HG03469 (cell line): ENCODE data around the gene MTA2.
"Not testable (repeated sequence)": the region's sequence is repeated elsewhere in the genome, so short reads cannot be mapped to it uniquely, and the experiment has no call there.

Experiments
- ATAC-seq: cut with Tn5 transposase; IDR thresholded peaks from one replicate; pipeline ENCODE4 v1.9.1; 2021; ENCODE audit warnings: mild to moderate bottlenecking, moderate library complexity, moderate number of reproducible peaks; ENCODE audit not compliant: unreplicated experiment

The MTA2 gene

GRCh38 chr11:62601372-62602140 is at the start of gene MTA2:
MTA2 (minus strand) TSS chr11:62601865; CDS start chr11:62601450, 415 bp downstream.
- peak; percentile 50 for ATAC-seq

GRCh38 chr11:62650283-62650682 is 48.6 kb upstream of the MTA2 start:
- not testable (repeated sequence) for ATAC-seq

DNA sequence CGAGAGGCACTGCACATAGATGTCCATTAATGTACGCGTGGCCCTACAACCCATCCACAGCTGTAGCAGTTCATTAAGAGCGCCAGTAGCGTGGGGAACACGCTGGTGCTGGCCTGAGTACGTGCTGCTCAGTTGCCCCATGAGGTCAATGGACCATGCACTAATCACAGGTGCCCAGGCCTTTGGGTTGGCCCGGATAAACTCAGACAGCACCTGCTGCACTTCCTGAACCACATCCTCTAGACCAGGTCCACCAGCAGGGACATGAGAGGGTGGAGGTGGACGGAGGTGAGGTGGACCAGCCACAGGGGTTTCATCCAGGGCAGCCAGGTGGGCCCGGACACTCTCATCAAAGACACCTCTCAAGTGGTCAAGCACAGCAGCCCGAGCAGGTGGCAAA is 47.8 kb upstream of the MTA2 start:
- ATAC-seq: no peak

GRCh38 chr11:62648967-62649364 is 47.3 kb upstream of the MTA2 start:
- ATAC-seq: no peak

- ATAC-seq: no peak
Observed at GRCh38 chr11:62648185-62648966, 46.7 kb upstream of the MTA2 start.

DNA sequence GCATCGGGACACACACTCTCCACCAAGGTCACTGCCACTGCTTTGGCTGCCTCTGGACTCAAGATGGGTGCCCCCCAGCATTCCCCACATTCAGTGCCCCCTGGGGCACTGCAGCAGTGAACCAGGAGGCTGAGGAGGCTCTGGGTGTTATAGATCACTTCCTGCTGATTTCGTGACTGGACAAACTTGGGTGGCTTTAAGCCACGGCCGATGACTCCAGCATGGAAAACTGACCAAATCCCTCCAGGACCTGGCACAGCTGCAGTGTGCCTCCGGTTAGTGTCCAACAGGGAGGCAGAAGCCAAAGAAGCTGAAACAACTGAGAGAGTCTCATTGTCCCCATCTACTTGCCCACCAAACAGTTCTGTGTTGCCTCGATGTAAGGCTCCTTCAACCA is 45.9 kb upstream of the MTA2 start:
- ATAC-seq: no peak

- ATAC-seq: no peak
Observed at GRCh38 chr11:62646825-62647608, 45.4 kb upstream of the MTA2 start.

- ATAC-seq: peak; percentile 68
Observed at GRCh38 chr11:62645946-62646824, 44.5 kb upstream of the MTA2 start, which contains the start of gene GANAB. GANAB (minus strand) TSS chr11:62646613; CDS start chr11:62646599, 14 bp downstream.

DNA sequence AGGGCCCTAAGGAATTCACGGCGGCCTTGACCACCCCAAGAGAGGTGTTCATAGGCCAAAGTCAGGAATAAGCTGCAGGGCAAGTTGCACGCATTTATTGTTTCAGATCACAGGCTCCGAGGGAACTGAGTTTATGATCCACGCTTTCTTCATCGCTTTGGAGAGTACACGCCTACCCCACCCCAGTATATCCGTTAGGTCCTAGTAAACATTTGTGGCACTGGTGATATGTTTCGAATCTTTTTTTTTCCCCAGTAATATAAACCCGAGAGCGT is 43.9 kb upstream of the MTA2 start:
- ATAC-seq: no peak

DNA sequence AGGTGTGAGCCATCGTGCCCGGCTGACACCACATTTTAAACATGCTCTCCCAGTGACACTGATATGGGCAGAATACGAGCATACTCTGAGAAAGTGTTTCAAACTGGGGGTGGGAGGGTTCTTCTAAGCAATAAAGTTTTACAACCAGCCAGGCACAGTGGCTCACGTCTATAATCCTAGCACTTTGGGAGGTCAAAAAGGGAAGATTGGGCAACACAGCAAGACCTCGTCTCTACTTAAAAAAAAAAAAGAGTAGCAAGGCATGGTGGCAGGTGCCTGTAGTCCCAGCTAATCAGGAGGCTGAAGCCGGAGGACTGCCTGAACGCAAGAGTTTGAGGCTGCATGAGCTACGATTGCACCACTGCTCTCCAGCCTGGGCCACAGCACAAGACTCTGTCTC is 42.6 kb upstream of the MTA2 start:
- ATAC-seq: no peak

GRCh38 chr11:62632492-62632891 is 30.8 kb upstream of the MTA2 start:
- ATAC-seq: no peak

DNA sequence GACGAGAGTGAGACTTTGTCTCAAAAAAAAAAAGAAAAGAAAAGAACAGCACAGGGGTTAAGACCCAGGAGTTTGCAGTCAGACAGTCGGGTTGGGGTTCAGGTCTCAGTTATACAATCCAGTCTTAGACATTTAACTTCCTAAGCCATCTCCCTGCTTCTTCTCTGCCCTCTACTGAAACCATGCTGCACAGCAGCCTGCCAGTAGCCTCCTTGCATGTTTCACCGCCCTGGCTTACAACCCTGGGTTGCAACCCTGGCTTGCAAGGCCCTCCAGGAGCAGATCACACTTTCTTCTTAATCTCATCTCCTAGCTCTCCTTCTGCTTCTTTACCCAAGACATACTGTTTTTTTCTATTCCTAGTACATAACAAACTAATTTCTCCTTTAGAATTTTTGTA is 26.0 kb upstream of the MTA2 start:
- ATAC-seq: no peak

DNA sequence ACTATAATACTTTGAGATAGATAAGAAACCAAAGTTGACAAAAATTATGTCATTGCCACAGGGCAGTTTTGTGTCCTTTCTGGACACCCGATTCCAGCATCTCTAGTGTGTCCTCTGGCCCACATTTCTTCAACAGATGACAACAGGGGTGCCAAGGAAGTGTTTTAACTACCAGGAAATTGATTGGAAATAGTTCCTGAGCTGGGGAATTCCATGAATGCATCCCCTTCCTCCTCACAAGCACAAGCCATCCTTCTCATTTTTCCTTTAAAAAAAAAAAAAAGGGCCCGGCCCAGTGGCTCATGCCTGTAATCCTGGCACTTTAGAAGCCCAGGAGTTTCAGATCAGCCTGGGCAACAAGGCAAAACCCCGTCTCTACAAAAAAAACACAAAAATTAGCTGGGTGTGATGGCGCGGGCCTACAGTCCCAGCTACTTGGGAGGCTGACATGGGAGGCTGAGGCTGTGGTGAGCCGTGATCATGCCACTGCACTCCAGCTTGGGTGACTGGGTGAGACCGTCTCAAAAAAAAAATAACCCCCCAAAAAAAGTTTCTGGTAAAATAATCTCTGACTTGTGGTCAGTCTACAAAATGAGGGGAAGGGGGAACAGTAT is 20.9 kb upstream of the MTA2 start:
- ATAC-seq: no peak

GRCh38 chr11:62621567-62622470 is 20.2 kb upstream of the MTA2 start, which contains the start of gene B3GAT3:
B3GAT3 (minus strand) TSS chr11:62621986; CDS start chr11:62621947, 39 bp downstream.
- peak; percentile 84 for ATAC-seq

DNA sequence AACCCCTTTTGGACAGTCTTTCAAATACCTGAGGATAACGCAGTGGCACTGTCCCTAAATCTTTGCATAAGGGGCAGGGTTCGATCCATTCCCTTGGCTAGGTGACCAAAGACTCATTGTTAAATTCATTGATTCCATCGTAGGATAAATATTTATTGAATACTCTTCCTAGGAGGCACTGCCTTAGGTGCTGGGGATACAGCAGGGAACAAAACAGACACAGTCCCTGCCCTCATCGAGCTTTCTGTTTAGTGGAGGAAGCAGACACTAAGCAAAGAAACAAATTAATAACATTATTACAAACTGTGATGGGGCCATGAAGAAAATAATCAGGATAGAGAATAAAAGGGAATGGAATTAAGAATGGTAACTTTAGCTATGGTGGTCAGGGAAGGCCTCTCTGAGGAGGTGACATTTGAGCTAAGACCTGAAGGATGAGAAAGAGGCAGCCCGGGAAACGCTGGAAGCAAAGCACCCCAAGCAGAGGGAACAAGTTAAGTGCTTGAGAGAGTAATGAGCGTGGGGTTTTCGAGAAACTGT is 19.4 kb upstream of the MTA2 start:
- ATAC-seq: no peak

DNA sequence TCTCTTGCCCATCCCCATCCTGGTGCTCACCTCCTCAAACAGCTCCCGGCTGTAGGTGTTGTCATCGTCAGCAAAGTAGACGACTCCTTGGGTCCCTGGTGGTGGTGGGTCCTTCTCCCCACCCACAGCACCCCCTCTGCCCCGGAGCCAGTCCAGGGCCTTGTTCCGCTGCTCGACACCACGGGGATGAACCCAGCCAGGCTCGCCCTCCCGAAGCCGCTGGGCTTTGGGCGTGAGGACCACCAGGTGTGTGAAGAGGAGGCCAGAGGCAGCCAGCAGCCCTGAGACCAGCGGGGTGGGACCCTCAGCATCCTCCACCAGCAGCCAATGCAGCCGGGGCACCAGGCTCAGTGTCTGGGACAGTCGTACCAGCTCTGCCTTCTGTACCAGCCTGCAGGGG is 15.3 kb upstream of the MTA2 start:
- ATAC-seq: not testable (repeated sequence)

DNA sequence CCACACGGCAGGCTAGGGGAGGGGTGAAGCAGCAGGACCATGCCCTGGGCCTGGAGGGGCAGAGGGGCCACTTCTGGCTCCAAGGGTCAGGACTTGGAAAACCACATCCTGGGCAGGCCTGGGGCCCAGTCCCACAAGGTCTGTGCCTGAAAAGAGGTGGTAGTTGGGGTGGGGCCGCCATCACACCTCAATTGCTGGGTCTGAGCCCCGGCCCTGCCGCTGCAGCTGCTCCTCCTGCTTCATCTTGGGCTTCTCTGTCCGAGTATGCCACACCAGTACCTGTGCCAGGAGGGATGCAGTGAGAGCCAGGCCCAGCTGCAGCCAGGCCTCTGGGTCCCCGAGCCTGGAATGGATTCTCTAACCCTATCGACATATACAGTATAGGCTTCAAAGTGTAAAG is 13.9 kb upstream of the MTA2 start:
- ATAC-seq: no peak

- ATAC-seq: no peak
Observed at GRCh38 chr11:62614275-62614674, 12.6 kb upstream of the MTA2 start.

GRCh38 chr11:62613291-62613778 is 11.7 kb upstream of the MTA2 start:
- ATAC-seq: peak; percentile 2
